Ishikawa (cell line): ENCODE data around the gene TANK.

ENCODE experiments used
- CEBPB ChIP-seq: IDR thresholded peaks from 2 replicates; pipeline ENCODE4 v1.6.1; 2012
- CREB1 ChIP-seq: IDR thresholded peaks from 2 replicates; pipeline ENCODE4 v1.6.1; 2012; ENCODE audit warnings: low read depth
- EP300 ChIP-seq: IDR thresholded peaks from 2 replicates; pipeline ENCODE4 v1.6.1; 2012; ENCODE audit warnings: borderline replicate concordance
- RAD21 ChIP-seq: IDR thresholded peaks from 2 replicates; pipeline ENCODE4 v1.6.1; 2012; ENCODE audit warnings: low read depth
- TAF1 ChIP-seq: IDR thresholded peaks from 2 replicates; pipeline ENCODE4 v1.6.1; 2012; ENCODE audit warnings: low read depth, mild to moderate bottlenecking

DNA sequence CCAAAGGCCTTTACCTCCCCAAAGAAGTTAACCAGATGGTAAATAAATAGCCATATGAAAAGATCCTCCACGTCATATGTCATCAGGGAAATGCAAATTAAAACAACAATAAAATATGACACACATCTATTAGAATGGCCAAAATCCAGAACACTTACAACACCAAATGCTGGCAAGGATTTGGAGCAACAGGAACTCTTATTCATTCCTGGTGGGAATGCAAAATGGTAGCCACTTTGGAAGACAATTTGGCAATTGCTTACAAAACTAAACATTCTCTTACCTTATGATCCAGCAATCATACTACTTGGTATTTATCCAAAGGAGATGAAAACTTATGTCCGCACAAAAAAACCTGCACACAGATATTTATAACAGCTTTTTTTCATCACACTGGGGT is 1.3 kb upstream of the TANK start:
- TF ChIP-seq CEBPB (no peak), TAF1 (no peak), CREB1 (no peak), EP300 (no peak), RAD21 (no peak)
